T-helper 9 cell (primary cell): ENCODE results near the gene HRH1.
"Not testable (repeated sequence)": the region's sequence is repeated elsewhere in the genome, so short reads cannot be mapped to it uniquely, and the experiment has no call there.

ENCODE experiments used
- DNase-seq: peaks from one replicate; pipeline ENCODE4 v3.0.0-alpha.2; 2020

Gene HRH1

DNA sequence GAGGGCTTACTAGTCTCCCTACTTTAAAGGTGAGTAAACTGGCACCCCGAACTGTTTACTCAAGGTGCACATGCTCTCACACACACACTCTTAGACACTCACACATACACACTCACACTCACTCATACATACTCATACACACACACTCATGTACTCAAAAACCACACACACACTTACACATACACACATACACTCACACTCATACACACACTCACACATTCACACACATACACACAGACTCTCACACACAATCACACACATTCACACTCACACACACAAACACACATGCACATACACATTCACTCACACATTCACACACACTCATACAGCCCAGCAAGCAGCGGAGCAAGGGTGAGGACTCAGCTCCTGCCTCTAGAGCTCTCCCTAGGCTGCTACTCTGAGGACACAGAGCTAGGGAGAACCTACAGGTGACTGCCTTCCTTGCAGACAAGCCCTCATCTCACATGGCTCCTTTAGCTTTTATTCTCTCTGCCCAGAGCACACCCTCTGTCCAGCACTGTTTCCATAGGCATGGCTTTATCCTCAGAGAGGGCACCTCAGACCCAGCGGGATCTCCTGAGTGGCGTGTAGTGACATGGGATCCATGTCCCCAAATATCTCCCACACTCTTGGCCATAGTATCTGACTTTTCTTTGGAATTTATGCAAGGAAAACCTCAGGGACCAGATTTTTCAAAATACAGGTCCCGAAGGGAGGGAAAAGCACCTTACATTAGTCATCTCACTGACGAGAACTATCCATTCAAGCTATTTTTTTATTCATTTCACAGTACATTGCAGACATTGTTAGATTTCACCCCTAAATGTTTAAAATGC, 91.8 kb downstream of the HRH1 start:
- no peak for DNase-seq

GRCh38 chr3:11246663-11246970, 92.3 kb downstream of the HRH1 start:
- no peak for DNase-seq

GRCh38 chr3:11247362-11247761, 93.1 kb downstream of the HRH1 start:
- no peak for DNase-seq

DNA sequence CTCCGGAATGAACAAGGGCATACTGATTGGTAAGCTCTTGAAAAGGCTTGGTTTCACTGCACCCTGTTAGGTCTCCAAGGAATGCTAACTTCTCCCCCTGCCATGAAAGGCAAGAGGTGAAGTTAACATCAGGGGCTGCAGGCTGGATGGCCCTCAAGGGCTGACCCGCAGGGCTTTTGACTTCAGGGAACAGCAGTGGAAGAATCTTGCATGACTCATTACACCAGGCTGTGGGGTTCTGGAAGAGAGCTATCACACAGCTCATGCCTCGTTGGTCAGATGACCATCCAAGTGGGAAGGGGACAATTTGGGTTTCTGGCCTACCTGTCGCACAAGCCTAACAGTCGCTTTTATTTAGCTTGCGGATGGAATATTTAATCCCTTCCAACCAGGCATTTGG, 94.3 kb downstream of the HRH1 start:
- DNase-seq, result no peak

GRCh38 chr3:11250902-11251806, 96.9 kb downstream of the HRH1 start:
- no peak for DNase-seq

DNA sequence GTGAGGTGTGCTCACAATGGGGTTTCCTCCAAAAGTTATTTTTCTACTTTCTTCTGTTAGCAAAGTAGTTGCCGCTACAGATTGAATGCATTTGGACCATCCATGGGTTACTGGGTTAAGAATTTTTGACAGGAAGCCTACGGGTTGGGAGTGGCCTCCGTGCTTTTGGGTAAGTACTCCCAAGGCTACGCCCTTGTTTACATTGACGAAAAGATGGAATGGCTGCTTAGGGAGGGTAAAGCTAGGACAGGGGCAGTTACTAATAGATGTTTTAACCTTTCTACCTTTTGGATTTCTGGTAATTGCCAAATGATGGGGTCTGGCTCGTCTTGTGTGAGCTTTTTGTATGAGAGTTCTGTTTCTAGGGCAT, 97.5 kb downstream of the HRH1 start:
- no peak for DNase-seq

DNA sequence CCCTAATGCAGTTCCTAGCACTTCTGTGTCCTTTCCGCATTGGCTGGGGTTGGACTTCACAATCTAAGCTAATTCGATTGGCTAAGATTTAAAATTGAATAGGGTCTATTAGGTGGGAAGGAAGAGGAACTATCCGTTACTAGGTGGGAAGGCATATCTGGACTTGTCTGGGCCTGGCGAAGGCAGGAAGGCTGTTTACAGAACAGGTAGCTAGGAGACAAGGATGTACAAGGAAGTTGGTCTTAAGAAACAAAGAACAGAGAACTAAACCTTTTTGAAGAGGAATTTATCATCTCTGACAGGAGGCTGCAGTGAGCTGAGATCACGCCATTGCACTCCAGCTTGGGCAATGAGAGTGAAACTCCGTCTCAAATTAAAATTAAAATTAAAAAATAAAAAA, 100.6 kb downstream of the HRH1 start:
- no peak for DNase-seq

DNA sequence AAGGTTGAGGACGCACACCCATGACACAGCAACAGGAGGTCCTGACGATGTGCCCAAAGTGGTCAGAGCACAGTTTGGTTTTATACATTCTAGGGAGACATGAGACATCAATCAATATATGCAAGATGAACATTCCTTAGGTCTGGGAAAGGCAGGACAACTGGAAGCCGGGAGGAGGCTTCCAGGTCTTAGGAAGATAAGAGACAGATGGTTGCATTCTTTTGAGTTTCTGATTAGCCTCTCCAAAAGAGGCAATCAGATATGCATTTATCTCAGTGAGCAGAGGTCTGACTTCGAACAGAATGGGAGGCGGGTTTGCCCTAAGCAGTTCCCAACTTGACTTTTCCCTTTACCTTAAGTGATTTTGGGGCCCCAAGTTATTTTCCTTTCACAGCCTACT, 101.2 kb downstream of the HRH1 start:
- DNase-seq, result not testable (repeated sequence)

- no peak for DNase-seq
Observed at GRCh38 chr3:11258958-11259357, 104.7 kb downstream of the HRH1 start.

- no peak for DNase-seq
Observed at GRCh38 chr3:11260460-11260859, 106.2 kb downstream of the HRH1 start.

DNA sequence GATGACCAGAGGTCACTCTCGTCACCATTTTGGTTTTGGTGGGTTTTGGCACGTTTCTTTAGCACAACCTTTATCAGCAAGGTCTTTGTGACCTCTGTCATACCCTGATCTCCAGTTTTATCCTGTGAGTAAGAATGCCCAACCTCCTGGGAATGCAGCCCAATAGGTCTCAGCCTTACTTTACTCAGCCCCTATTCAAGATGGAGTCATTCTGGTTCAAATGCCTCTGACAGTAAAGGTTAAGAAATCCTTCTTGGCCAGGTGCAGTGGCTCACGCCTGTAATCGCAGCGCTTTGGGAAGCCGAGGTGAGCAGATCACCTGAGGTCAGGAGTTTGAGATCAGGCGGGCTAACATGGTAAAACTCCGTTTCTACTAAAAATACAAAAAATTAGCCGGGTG, 114.7 kb downstream of the HRH1 start:
- DNase-seq, result no peak

DNA sequence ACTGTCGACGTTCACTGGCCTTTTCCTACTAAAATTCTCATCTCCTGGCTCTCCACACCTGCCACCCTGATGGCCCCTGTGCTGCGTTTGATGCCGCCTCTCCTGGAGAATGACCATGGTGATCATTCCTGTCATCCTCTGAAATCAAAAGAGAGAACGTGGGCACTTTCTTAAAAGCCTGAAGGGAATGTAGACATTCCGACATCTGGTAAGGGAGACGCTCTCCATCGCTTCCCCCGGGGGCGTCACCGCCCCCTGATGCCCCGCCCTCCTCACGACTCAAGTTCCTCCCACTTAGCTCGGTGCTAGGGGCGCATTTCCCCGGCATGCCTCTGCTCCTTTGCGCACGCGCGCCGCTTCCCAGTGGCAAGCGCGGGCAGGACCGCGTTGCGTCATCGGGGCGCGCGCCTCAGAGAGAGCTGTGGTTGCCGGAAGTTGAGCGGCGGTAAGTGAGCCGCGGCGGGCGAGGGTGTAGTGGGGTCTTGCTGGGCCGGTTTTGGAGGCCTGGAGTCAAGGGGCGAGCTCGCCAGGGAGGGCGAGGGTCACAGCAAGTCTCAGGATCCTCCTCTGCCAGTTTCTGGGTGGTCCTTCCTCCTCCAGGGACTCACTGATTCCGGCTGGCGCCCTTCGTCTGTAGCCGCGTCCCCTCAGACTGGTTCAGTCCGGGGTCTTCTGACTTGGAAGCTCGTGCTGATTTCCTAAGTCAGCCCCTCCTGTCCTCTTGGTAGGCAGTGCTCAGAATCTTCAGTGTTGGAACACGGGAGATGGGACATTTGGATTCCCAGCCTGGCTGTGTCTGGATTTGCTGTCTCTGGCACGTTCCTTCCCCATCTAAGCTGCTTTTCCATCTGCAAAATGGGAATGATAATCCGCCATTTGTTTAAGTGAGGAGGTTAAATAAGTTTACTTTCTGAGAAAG, 118.0 kb downstream of the HRH1 start, which contains the start of gene ATG7:
ATG7 (plus strand) TSS at position 412 of the 919 bp plus-strand sequence. CDS start 26,299 bp downstream, outside the sequence.
- DNase-seq, result peak; percentile 95

- DNase-seq, result no peak
Observed at GRCh38 chr3:11272906-11273574, 118.7 kb downstream of the HRH1 start.

- no peak for DNase-seq
Observed at GRCh38 chr3:11273891-11274291, 119.6 kb downstream of the HRH1 start.

GRCh38 chr3:11274566-11275142, 120.4 kb downstream of the HRH1 start:
- DNase-seq, result no peak

DNA sequence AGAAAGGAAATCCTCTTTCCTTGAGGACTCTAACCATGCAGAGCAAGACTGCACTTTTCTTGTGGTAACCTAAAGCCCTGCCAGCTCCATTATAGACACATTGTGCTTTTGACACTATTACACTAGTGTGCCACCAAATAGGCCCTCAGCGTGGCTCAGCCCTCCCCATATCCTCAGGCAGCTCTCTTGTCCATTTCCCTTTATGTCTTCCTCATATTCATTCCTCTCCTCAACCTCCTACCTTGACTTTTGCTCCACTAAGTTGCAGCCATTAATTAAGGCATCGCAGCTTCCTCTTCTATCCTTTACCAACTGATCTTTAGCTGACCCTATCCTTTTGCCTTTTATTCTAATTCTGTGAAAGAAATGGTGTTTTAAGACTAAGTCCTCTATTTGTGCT, 121.6 kb downstream of the HRH1 start:
- DNase-seq, result no peak

GRCh38 chr3:11276901-11277300, 122.6 kb downstream of the HRH1 start:
- DNase-seq, result no peak

- DNase-seq, result no peak
Observed at GRCh38 chr3:11282250-11283138, 128.2 kb downstream of the HRH1 start.

DNA sequence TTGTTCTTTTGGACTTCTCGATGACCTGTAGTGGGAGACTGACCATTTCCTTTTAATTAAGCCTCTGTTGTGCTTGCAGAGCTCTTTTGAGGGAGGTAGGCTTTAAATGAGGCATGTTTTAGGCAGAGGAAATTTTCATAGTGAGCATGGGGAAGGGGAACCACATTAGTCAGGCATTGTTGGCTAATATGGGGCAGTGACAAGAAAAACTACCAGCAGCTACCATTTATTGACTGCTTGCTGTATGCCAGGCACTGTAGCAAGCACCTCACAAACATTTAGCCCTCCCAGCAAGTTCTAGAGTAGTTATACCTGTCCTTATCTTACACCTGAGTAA, 128.8 kb downstream of the HRH1 start:
- no peak for DNase-seq

- no peak for DNase-seq
Observed at GRCh38 chr3:11284011-11284410, 129.7 kb downstream of the HRH1 start.

DNA sequence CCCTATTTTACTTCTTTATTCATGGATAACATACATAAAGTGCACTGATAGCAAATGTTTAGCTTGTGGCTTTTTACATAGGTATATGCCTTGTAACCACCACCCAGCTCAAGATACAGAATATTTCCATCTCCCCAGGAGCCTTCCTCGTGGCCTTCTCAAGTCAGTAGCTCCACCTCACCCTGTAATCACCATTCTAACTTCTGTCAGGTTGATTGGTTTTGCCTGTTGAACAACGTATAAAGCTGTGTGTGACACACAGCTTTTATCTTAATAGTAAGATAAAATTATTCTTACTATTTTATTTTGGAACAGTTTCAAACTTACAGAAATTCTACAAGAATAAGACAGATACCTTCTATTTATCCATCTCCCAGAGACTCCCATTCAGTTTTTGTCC, 131.2 kb downstream of the HRH1 start:
- DNase-seq, result no peak
